NCI-H510A treated with DMSO at 0.1 percent for 48 hours (cell line): ENCODE data around the gene MRPS25.
A peak's percentile ranks its signal among the peaks of the same experiment; 100 is the strongest.

Experiments used
- DNase-seq: peaks from one replicate; lab custom pipeline; 2025; lab: John Stamatoyannopoulos, UW

MRPS25 gene

DNA sequence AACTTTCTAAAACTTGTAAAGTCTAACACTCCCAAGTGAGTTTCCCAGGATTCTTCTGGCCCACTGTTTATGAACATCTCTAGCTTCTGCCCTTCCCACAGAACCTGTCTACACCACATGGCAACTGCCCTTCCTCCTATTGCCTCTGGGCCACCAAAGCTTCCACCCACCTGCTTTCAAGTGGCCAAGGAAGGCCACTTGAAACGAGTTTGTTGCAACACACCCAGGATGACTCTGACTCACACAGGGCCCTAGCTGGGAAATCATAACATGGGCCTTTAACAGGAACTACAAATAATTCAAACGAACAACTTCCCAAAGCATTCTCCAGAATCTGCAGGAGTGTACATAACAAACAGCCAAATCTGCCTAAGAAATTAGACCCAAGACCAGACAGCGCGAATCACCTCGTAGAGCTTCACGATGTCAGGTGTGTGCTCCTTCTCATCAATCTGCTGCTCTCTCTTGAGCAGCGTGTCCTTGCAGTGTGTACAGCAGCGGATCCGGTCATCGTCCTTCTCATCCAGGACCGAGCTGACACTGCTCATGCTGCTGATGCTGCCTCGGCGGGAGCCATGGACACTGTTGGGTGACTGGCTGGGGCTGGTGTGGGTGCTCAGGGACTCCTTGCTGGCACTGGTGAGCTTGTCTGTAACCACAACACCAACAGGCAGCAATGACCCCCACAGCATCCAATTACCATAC, 17.0 kb upstream of the MRPS25 start:
- peak; percentile 47 for DNase-seq

DNA sequence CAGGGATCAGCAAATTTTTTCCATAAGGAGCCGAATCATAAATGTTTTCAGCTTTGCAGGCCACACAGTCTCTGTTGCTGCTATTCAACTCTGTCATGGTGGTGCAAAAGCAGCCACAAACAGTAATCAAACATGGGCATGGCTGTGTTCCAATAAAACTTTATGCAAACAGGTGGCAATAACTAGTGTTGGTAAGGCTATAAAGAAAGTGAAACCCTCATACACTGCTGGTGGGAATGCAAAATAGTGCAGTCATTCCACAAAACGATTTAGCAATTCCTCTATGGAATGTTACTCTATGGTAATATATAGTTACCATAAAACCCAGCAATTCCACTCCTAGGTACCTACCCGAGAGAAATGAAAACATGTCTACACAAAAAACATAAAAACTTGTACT, 14.0 kb upstream of the MRPS25 start:
- DNase-seq: no peak

DNA sequence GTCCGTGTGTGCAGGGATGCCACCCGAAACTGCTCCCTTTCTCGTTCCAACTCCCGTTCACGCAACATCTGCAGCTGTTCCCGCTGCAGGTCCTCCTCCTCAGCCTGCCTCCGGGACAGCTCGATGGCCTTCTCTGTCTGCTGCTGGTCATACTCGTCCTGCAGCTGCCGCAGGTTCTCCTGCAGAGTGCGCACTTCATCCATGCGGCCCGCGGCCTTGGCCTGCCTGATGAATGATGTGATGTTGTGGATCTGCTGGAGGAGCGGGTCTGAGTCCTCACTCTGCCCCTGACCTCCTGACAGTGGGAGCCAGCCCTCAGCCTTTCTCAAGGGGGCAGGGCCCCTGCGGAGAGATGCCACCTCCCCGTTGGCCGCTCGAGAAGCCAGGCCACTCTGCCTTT, 9.4 kb upstream of the MRPS25 start:
- no peak for DNase-seq

DNA sequence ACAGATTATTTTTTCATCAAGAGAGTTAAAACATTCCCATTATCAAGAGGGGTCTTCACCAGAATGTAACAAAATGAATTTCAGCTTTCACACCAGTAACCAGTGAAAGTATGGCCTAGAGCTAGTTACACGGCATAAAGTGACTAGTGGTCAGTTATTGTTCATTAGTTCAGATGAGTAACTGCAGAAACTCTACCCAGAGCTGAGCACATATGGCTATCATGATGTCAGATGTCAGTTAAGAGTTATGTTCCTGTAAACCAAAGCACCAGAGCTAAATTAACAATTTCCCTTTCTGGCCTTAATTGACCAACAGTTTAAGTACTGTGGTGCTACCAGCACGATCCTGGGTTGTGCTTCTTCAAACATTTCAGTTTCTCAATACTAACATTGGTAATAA, 6.6 kb upstream of the MRPS25 start:
- DNase-seq: no peak

DNA sequence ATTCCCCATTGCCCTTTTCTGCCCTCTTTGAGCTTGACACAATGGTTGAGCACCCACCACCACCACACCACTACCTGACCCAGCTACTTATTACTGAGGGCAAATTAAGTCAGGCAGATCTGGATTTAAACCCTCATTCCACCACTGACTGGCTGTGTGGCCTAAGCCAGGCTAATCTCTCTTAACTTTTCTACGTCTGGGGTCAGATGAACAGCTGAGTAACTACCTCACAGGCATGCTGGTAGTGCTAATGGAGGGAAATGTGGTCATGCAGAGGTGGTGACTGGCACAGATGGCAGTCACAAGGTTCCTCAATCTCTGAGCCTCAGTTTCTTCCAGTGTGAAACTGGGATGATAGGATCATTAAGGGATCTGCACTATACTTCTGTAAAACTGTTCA, 4.3 kb upstream of the MRPS25 start:
- DNase-seq: no peak

DNA sequence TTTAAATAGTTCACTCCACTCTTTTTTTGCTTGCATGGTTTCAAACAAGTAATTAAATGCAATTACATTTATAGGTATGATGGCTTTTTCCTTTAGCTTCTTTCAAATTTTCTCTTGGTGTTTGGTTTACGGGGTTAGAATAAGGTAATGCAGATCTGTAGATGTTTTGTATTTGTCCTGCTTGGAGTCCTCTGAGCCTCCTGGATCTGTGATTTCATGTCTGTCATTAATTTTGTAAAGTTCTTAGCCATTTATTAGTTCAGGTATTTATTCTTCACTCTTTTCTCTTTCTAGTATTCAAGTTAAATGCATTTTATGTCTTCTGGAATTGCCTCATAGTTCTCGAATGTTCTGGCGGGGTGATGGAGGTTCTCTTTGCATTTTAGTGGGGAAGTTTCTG, 1.4 kb upstream of the MRPS25 start:
- no peak for DNase-seq

DNA sequence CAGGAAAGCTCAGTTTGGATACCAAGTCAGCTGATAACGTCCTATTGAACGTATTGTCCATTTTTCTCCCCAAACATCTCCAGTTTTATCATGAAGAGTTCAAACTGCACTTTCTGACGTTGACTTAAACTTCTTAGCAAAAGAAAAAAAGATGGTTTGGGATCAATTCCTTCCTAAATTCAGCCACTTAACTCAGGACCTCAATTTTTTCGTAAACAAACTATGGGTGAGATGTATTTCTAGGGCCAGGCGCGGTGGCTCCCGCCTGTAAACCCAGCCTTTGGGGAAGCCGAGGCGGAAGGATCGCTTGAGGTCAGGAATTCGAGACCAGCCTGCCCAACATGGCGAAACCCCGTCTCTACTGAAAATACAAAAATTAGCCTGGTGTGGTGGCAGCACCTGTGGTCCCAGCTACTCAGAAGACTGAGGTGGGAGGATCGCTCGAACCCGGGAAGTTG, 464 bp upstream of the MRPS25 start:
- DNase-seq: no peak

DNA sequence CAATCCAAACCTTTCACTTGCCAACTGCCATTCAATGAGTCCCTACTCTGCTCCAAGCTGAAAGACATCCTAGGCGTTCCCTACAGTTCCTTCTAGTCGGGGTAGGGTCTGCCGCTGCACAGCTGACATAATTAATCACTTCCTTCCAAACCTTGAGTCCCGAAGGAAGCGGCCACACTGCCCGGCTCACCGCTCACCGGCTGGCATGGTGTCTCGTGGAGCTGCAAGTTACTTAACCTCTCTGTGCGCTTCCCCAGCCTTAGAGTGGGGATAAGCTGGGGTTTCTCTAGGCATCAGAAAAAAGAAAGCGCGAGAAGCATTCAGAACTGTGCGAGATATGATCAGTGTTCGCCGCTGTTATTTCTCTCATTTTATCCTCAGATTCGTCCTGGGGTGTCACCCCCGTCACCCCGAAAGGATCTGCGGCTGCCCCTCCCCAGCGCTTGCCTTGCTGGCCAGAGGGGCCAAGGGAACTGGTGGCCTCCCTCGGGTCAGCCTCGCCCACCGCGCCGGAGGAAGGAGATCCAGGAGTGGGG, 748 bp downstream of the MRPS25 start:
- peak; percentile 27 for DNase-seq

DNA sequence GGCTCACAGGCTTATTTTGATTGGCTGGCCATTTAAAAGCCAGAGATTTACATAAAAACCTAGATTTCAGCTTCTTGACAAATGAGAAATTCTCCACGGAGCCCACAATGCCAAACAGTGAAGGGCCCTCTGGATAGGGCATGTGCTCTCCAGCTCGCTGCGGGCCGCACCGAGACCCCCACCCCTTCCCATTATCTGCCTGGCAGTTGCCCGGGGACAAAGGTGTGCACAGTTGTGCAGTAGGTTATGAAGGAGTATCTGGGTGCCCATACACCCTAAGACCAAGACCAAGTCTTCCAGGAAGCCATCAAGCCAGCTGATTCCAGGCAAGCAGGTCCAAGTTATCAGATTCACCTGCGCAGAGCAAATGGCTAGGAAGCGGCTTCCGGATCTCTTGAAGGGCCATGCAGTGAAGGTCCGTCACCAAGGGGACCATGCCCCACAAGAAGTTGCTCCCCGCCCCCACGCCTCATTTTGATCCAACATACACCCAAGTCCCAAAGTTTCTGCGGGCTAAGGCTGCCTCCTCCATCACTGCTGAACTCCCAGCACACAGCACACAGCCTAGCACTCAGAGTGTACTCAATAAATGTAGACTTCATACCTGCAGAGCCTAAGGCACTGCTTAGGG, 1.3 kb downstream of the MRPS25 start:
- DNase-seq: no peak

DNA sequence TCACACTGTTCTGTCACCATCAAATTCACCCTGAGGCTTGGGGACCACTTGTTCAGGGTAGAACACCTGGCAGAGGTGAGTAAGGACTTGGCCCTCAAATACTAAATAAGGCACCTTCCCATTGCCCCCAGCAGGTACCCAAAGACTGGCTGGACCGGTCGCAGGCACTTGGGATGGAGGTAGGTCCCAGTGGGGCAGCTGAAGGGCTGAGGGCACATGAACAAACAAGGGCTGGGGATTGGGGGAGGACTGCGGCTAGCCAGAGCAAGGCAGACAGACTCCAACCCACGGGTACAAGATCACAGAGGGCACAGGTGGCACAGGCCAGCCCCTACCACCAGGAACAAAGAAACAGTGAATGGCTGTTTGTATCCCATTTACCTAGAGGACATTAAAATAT, 1.9 kb downstream of the MRPS25 start:
- peak; percentile 36 for DNase-seq

DNA sequence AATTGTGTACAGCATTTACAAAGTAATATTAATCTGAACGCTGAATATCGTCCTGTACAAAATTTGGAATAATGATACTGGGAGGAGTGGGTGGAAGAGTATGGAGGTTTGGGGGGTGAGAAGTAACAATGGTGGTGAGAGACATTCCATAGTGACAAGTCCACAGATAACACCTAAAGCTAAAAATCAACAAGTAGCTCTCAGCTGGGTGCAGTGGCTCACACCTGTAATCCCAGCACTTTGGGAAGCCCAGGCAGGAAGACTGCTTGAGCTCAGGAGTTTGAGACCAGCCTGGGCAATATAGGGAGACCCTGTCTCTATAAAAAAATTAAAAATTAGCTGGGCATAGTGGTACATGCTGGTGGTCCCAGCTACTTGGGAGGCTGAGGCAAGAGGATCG, 5.1 kb downstream of the MRPS25 start:
- DNase-seq: no peak

DNA sequence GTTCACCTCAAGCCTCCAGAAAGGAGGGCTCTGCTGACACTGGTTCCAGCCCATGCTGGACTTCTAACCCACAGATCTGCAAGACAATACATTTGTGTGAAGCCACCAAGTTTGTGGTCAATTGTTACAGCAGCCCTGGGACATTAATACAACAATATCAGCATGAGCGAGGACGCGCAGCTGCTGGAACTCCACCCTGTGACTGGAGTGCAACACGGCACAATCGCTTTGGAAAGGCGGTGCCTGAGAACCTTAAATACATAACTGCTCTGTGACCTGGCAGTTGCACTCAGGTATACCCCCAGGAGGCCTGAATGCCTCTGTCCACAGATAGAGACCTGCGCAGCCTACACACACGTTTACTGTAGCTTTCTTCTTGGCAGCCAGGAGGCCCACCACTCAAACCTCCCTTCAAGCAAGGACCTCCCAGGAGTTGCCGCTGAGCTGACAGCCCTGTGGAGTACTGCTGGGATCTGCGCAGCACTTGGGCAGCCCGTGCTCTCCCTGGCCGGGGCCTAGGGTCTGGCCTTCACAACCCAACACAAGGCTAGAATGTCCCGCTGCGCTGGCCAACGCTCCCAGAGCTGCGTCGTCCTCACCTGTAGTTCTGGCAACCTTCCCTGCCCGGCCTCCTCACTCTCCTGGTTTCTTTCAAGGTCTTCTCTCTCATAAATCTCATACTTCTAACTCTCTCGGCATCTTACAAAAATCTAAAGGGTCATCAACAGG, 8.3 kb downstream of the MRPS25 start:
- DNase-seq: no peak

DNA sequence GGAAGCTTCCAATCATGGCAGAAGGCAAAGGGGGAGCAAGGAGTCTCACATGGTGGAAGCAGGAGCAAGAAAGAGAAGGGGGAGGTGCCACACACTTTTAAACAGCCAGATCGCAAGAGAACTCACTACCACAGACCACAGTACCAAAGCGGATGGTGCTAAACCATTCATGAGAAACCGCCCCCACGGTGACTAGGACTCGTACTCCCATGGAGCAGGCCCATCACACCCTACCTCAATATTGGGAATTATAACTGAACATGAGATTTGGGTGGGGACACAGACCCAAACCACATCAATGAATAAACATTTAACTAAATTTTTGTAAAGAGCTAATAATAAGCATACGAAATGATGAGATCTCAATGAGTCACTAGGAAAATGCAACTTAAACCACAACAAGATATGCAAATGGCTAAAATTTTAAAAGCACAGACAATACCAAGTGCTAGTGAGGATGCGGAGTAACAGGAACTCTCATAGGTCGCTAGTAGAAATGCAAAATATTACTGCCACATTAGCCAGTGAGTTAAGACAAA, 10.0 kb downstream of the MRPS25 start:
- DNase-seq: no peak

DNA sequence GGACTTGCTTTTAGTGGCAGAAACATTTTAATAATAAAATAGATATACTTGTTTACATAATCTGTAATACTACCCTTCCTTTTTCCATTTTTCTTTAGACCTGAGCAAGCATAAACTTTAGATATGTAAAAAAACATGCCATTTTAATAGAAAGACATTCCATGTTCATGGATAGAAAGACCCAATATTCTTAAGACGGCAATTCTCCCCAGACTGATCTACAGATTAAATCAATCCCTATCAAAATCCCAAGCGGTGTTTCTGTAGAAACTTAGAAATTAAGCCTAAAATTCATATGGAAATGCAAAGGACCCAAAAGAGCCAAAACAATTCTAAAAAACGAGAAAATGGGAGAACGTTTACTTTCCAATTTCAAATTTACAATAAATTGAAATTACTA, 11.6 kb downstream of the MRPS25 start:
- DNase-seq: no peak

DNA sequence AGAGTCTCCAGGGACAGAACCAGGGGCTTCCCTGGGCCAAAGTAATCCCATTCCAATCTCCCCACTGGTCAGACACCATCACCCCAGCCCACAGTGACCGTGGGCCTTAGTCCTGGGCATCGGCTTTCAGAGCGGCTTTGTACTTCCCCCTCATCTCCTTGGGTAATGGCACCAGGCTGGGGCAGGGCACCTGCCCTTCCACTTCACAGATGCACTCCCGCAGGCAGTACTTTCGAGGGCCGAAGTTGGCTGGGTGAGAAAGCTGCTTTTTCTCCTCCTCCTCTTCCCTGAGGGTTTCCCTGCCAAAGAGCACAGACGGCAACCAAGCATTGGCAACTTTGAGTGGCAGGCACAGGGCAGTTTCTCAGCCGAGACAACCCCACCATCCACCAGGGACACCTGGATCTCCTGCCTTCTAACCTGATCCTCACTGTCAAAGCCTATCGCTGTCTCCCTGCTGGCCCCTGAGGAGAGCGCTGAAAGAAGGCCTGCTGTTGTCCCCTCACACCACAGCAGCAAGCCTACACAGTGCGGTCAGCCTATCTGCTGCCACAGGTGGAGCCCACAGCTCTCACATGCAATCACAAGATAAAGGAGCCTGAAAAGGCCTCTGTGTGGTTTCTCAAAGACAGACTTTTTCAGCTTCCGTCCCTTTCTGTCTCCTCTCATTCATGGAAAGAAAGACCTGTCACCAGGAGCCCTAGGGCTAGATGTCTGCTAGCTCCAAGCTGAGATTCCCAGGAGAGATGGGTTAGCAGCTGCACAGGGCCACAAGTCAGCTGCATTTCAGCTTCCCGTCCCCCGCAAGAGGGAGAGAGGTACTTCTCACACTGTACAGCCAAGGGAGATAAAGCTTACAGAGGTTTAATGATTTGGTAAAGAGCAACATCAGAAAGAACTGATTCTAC, 12.5 kb downstream of the MRPS25 start:
- no peak for DNase-seq

DNA sequence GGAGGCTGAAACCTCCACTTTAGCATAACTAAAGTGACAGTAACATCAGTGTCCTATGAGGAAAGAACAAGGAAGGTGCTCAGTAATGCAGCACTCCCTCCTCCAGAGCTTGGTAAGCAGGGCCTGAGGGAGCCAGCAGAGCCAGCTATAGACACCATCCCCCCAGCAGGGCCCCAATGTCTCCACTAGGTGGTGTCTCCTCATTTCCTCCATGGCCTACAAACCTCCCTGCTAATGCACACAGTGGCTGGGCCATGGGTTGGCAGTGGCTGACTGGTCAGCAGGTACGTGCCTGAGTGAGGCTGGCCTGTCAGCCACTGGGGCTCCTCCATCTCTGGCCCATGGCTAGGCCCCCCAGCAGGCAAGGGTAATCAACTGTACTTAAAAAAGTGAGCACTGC, 13.6 kb downstream of the MRPS25 start:
- DNase-seq: peak; percentile 34

DNA sequence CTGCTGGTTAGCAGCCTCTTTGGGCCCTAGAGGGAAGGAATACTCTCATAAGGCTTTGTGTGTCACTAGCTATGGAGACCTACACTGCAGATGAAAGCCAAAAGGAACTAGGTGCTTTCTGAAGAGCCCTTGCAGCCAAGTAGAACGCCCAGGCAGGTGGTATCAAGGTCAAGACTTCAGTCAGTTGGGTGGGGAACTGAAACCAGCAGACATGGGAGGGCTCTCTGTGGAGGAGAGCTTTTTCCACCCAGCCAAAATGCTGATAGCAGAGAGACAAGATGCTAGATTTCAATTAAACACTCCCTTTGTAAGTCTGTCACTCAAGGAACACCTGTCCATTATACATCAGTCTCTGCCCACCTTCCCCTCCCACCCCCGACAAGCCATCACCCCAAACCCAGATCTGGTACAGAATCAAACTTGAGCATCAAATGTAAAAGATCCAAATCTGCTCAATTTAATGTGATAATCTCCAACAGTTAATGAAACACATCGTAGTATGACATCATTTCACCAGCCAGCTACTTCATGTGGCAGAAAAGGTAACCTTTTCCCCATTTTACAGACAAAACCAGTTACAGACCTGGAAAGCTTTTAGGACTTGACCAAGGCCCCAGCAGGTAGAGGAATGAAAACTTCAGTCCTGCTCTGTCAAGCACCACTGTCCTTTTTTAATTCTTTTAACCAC, 14.6 kb downstream of the MRPS25 start:
- DNase-seq: no peak

DNA sequence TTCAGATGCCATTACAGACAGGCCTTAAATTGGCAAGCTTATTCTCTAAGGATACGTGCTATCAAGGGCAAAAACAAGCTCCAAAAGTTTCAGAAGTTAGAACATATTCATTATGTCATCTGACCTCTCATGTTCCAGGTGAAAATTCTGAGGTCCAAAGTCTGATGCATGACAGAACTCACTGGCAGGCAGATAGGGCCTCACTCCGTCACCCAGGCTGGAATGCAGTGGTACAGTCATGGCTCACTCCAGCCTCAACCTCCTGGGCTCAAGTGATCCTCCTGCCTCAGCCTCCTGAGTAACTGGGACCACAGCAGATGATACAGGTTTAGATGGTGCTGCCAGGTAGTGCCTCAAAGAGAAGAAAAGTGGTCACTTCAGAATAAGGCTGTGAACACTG, 15.5 kb downstream of the MRPS25 start:
- no peak for DNase-seq

DNA sequence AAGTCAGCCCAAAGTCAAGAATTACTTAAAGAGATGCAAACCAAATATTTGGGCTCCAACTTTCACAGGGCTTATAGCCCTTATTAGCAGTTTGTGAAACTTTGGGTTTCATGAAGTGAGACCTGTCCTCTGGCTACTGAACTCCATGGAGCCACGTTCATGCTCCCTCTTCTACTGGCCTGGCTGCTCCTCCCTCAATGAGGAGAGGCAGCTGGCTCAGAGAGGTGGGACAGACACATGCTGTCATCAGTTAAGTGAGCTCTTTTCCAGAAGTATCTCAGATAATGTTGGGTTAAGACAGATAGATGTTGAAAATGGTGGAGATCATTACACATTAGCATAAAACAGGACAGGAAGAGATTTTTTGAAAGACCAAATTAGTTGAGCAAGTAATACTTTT, 19.4 kb downstream of the MRPS25 start:
- no peak for DNase-seq

DNA sequence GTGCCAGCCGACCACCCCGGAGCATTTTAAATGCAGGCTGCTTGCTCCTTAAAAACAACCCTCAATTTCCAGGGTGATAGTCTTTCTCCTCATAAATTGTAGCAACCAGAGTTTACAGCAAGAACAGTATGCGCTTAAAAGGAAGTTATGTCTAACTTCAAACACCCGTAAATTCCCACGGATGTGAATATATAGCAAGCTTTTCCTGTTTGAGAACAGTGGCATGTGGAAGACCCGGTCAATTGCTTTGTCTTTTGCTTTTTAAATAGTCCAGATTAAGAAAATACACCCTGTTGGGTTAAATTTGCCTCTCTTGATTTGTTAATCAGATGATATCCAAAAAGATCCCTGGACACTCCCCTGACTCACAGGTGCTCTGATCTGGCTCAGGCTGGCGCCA, 20.8 kb downstream of the MRPS25 start:
- no peak for DNase-seq
